B cell (primary cell): Measurements from ENCODE around the gene NUBPL.

Source experiments
- CTCF ChIP-seq: fragments of 200-600 bp; IDR thresholded peaks from one replicate; pipeline ENCODE4 v1.8.0; 2022; ENCODE audit warnings: antibody characterized with exemption, mild to moderate bottlenecking
- EZH2 ChIP-seq: IDR thresholded peaks from 2 replicates; pipeline ENCODE4 v1.6.1; 2012; ENCODE audit warnings: borderline replicate concordance, low read depth, mild to moderate bottlenecking, moderate library complexity, low read length; ENCODE audit not compliant: insufficient read depth, poor library complexity, severe bottlenecking

- TF ChIP-seq EZH2 = no peak
- TF ChIP-seq CTCF = no peak
These were observed 5.3 kb downstream of the NUBPL start for GRCh38 chr14:31566456-31566855.
